ENCODE data around the gene FRMPD4. TPM values are rescaled to one million over a fixed set of nuclear protein-coding genes. Genes with fewer than 3 reads are reported as not detected.

FRMPD4 gene
- total RNA-seq, 3 donors from 2014 or later (not counting 1 experiment from before 2014, with no cell fraction given): not detected

GRCh38 chrX:12344954-12345353, 206.7 kb downstream of the FRMPD4 start:
- intact Hi-C loops (cut with micrococcal nuclease): no loop called here

GRCh38 chrX:12349201-12349600, 210.9 kb downstream of the FRMPD4 start:
- Histone ChIP-seq H3K9me3 (ENCODE audit: control insufficient read depth, insufficient read depth, low read length) (no peaks in the 10 kb centered on the region), H3K27ac (ENCODE audit: low read length) (no peak overlapping the region), H3K4me1 (ENCODE audit: control insufficient read depth, insufficient read depth, low read length) (no peaks in the 10 kb centered on the region), H3K4me3 (ENCODE audit: low read length) (no peak overlapping the region), H3K36me3 (ENCODE audit: control insufficient read depth, insufficient read depth, low read length) (no peaks in the 10 kb centered on the region), H3K27me3 (ENCODE audit: control insufficient read depth, insufficient read depth, low read length) (no peaks in the 10 kb centered on the region)
- 29% methylated on average over 5 of the region's 8 CpGs for WGBS (ENCODE audit: insufficient coverage)
- Mint-ChIP-seq H3K27ac (no peak overlapping the region), H3K9me3 (peaks cover 2 to 6% of the 10 kb centered on the region in 2 donors), H3K27me3 (ENCODE audit: low read depth in 2 of 2) (no peaks in the 10 kb centered on the region), H3K4me3 (no peak overlapping the region), H3K36me3 (no peaks in the 10 kb centered on the region), H3K4me1 (no peaks in the 10 kb centered on the region)
- DNase-seq (no peak), ATAC-seq (no peak)
- intact Hi-C loops (cut with micrococcal nuclease): no loop called here
- no peak for TF ChIP-seq CTCF (IDR thresholded peaks at IDR 0.05)

More at GRCh38 chrX:12344954-12345353, 206.7 kb downstream of the FRMPD4 start:
- Mint-ChIP-seq H3K27ac (no peak overlapping the region), H3K36me3 (no peaks in the 10 kb centered on the region), H3K9me3 (peaks cover 2 to 10% of the 10 kb centered on the region in 2 donors), H3K4me1 (no peaks in the 10 kb centered on the region), H3K27me3 (ENCODE audit: low read depth in 2 of 2) (peaks cover 0 to 8% of the 10 kb centered on the region in 2 donors), H3K4me3 (no peak overlapping the region)
- DNase-seq (no peak), ATAC-seq (no peak)
- no peak for TF ChIP-seq CTCF (IDR thresholded peaks at IDR 0.05)
- Histone ChIP-seq H3K27ac (ENCODE audit: low read length) (no peak overlapping the region), H3K4me3 (ENCODE audit: low read length) (no peak overlapping the region), H3K9me3 (ENCODE audit: control insufficient read depth, insufficient read depth, low read length) (no peaks in the 10 kb centered on the region), H3K36me3 (ENCODE audit: control insufficient read depth, insufficient read depth, low read length) (no peaks in the 10 kb centered on the region), H3K4me1 (ENCODE audit: control insufficient read depth, insufficient read depth, low read length) (no peaks in the 10 kb centered on the region), H3K27me3 (ENCODE audit: control insufficient read depth, insufficient read depth, low read length) (no peaks in the 10 kb centered on the region)
- 96% methylated on average over 2 of the region's 2 CpGs for WGBS (ENCODE audit: insufficient coverage)

DNA sequence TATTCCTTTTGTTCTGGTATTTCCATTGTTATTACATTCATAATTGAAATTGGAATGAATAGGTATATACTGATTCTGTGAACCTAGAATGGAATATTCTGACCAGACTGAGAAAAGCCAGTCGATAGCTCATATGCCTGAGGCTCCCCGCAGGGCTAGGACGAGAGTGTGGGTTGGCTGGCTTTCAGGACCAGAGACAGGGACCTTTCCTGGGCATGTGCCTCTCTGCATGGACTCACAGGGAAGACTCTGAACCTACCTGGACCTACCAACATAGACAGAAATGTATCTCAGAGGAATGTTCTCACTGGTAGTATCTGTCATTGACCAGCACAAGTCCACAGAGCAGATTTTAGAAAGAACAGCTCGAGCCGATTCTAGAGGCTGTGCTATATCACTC, 214.6 kb downstream of the FRMPD4 start:
- H3K4me1 ChIP-seq (ENCODE audit: control insufficient read depth, insufficient read depth, low read length): no peaks in the 10 kb centered on the region
- Mint-ChIP-seq H3K4me3 (no peak overlapping the region), H3K27ac (no peak overlapping the region), H3K27me3 (ENCODE audit: low read depth in 2 of 2) (no peaks in the 10 kb centered on the region), H3K4me1 (no peaks in the 10 kb centered on the region), H3K36me3 (no peaks in the 10 kb centered on the region), H3K9me3 (no peaks in the 10 kb centered on the region)
- H3K27me3 ChIP-seq (ENCODE audit: control insufficient read depth, insufficient read depth, low read length): no peaks in the 10 kb centered on the region
- no peaks in the 10 kb centered on the region for H3K9me3 ChIP-seq (ENCODE audit: control insufficient read depth, insufficient read depth, low read length)
- 82% methylated on average over 5 of the region's 5 CpGs for WGBS (ENCODE audit: insufficient coverage)
- intact Hi-C loops (cut with micrococcal nuclease): no loop called here
- no peaks in the 10 kb centered on the region for H3K36me3 ChIP-seq (ENCODE audit: control insufficient read depth, insufficient read depth, low read length)
- no peak for DNase-seq
- no peak overlapping the region for H3K27ac ChIP-seq (ENCODE audit: low read length)
- ATAC-seq: no peak
- no peak for TF ChIP-seq CTCF (IDR thresholded peaks at IDR 0.05)
- H3K4me3 ChIP-seq (ENCODE audit: low read length): no peak overlapping the region

DNA sequence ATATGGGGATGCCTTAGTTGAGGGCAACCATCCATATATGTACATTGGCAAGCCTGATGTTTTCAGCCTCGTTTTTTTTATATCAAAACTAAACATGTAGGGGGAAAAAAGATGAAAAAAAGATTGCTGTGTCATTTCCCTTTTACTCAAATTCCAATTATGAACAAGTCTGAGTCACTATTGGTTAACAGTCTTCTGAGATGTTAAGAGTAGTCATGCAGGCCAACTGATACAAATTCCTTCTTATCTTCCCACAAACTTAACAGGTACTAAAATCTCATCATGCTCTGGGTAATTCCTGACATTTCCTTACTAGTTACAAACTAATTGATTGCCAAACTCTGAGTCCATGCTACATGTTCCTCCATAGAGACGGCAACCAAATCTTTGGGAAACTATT, 222.1 kb downstream of the FRMPD4 start:
- DNase-seq: no peak
- H3K4me3 ChIP-seq (ENCODE audit: low read length): no peak overlapping the region
- no peaks in the 10 kb centered on the region for H3K27me3 Mint-ChIP-seq (ENCODE audit: low read depth in 2 of 2)
- no peak overlapping the region for H3K27ac Mint-ChIP-seq
- H3K4me1 ChIP-seq (ENCODE audit: control insufficient read depth, insufficient read depth, low read length): no peaks in the 10 kb centered on the region
- intact Hi-C loops (cut with micrococcal nuclease): no loop called here
- H3K9me3 ChIP-seq (ENCODE audit: control insufficient read depth, insufficient read depth, low read length): no peaks in the 10 kb centered on the region
- TF ChIP-seq CTCF (IDR thresholded peaks at IDR 0.05): no peak
- H3K27ac ChIP-seq (ENCODE audit: low read length): no peak overlapping the region
- 89% methylated on average over 1 of the region's 2 CpGs for WGBS (ENCODE audit: insufficient coverage)
- no peaks in the 10 kb centered on the region for H3K36me3 ChIP-seq (ENCODE audit: control insufficient read depth, insufficient read depth, low read length)
- peaks cover 0 to 2% of the 10 kb centered on the region in 2 donors for H3K9me3 Mint-ChIP-seq
- ATAC-seq: no peak
- H3K4me1 Mint-ChIP-seq: no peaks in the 10 kb centered on the region
- H3K27me3 ChIP-seq (ENCODE audit: control insufficient read depth, insufficient read depth, low read length): no peaks in the 10 kb centered on the region
- H3K4me3 Mint-ChIP-seq: no peak overlapping the region
- peaks cover 7% of the 10 kb centered on the region for H3K36me3 Mint-ChIP-seq
